C4-2B (cell line): ENCODE results near the gene PROK1.

Experiments
- CTCF ChIP-seq: fragments of 450-650 bp; conservative IDR thresholded peaks from 2 replicates; pipeline ENCODE4 v1.5.1; 2017; ENCODE audit warnings: mild to moderate bottlenecking
- ZFX ChIP-seq: fragments of 450-650 bp; IDR thresholded peaks from 2 replicates; pipeline ENCODE4 v1.6.1; 2017

DNA sequence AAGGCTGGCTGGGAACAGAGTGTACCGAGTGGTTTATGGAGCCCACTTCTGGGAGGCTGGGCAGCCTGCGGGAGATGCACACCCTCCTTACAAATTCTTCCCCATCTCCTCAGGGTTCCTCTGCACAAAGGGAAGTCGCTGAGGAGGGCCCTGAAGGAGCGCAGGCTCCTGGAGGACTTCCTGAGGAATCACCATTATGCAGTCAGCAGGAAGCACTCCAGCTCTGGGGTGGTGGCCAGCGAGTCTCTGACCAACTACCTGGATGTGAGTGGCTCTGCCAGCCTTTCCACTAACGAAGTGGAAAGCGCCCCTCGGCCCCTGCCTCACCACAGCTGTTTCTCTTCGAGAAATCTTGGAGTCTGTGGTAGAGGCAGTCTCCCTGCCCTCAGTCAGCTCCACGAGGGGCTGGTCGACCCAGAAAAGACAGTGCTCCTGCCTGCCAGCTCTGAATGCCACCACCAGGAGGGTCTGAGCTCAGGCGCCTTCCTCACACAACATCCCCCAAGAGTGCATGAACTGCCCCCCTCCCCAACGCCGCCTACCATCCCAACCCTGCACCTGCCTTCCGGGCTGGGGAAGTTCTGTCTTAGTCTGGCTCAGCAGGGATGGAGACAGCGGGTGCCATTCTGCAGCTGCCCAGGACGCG, 31.8 kb downstream of the PROK1 start:
- TF ChIP-seq CTCF (no peak), ZFX (no peak)
